OCI-LY7 (cell line): Measurements from ENCODE around the gene BMAL2.

Experiments used
- EZH2phosphoT487 ChIP-seq: fragments of 200-600 bp; sonication (generic); IDR thresholded peaks from 2 replicates; pipeline ENCODE4 v1.6.1; 2018; ENCODE audit warnings: low read depth, borderline replicate concordance, mild to moderate bottlenecking, mixed run types, antibody characterized with exemption, low read length, moderate library complexity, mixed read lengths
- TF ChIP-seq, protein P1 (sequence below): fragments of 200-600 bp; sonication (generic); conservative IDR thresholded peaks from 2 replicates; pipeline ENCODE4 v1.5.1; 2014; ENCODE audit warnings: mild to moderate bottlenecking, antibody characterized with exemption, low read length, moderate library complexity, mixed read lengths

DNA sequence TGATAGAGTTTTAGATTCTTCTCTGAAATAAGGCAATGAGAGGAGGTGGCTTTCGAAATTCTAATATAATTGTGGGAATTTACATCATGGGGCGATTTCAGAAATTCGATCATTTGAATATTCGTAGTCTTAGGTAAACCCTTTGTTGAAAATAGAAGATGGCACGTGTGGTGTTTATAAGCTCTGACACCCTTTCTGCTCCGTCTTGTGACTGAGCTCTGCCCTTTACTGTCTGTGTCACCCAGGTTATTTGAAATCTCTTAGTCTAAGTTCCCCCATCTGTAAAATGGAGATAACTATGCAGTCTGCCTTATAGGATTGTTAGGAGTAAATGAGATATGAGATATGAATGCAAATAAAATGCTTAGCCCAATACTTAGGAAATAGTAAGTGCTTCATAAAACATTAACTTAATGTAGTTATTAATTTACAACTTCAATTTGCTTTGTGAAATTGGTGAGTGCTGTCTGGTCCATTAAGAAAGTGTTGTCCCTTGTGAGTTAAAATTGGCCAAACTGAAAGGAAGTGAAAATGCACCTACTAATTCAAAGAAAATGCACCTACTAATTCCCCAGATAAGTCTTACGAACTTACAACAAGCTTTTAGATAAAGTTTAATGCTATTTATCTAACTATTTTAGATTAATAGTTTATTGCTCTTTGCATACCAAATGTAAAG, 1.5 kb downstream of the BMAL2 start:
- TF ChIP-seq, protein P1, sequence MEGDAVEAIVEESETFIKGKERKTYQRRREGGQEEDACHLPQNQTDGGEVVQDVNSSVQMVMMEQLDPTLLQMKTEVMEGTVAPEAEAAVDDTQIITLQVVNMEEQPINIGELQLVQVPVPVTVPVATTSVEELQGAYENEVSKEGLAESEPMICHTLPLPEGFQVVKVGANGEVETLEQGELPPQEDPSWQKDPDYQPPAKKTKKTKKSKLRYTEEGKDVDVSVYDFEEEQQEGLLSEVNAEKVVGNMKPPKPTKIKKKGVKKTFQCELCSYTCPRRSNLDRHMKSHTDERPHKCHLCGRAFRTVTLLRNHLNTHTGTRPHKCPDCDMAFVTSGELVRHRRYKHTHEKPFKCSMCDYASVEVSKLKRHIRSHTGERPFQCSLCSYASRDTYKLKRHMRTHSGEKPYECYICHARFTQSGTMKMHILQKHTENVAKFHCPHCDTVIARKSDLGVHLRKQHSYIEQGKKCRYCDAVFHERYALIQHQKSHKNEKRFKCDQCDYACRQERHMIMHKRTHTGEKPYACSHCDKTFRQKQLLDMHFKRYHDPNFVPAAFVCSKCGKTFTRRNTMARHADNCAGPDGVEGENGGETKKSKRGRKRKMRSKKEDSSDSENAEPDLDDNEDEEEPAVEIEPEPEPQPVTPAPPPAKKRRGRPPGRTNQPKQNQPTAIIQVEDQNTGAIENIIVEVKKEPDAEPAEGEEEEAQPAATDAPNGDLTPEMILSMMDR: no peak
- no peak for TF ChIP-seq EZH2phosphoT487
